Ovary (tissue), 3 donors: ENCODE data around the gene NEURL3.

Experiments used
- CTCF ChIP-seq, 3 donors: fragments of 450-650 bp in 2 of 3; fragments of 200-600 bp in 1 of 3; IDR thresholded peaks; one replicate each; pipeline versions ENCODE4 v1.5.1 to v1.8.0; 2016 to 2022; ENCODE audit warnings: antibody characterized with exemption in 3 of 3, mild to moderate bottlenecking in 1 of 3
- POLR2A ChIP-seq: fragments of 450-650 bp; IDR thresholded peaks from one replicate; pipeline ENCODE4 v1.6.1; 2017; ENCODE audit warnings: antibody characterized with exemption, mild to moderate bottlenecking, moderate library complexity
- donor health status: DM: no; HTN: no; CAD: no.

DNA sequence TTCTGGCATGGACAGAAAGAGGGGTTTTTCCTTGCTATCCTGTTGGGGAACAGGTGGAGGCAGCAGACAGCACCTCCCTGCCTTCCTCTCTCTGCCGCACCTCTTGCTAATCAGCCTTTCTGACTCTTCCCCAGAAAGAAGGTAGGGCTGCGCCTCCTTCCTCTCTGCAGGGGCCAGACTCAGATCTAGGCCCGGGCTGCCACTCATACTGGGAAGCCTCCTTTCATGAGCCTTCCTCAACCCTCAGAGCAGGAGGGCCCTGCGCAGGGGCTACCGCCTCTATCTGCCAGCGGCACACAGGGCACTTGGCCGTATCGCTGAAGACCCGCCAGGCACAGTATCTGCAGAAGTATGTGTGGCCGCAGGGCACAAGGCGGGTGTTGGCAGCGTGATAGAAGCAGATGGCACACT lies 7.1 kb downstream of the NEURL3 start:
- TF ChIP-seq CTCF (IDR thresholded peaks at IDR 0.05) (no peak), POLR2A (no peak)
